IMR-90 (cell line): Measurements from ENCODE around the gene FAM3D. TPM values are rescaled to one million over a fixed set of nuclear protein-coding genes. Genes with fewer than 3 reads are reported as not detected.

ENCODE experiments used
- ATAC-seq: fragments of 200-7000 bp; cut with Tn5 transposase; 2 replicates; pipeline ENCODE4 v1.9.1; 2020; ENCODE audit warnings: low read depth, mild to moderate bottlenecking, moderate library complexity
- BruUV-seq: library from RNA; stranded (reverse); fragments of 400-500 nt; replicated peaks from 2 replicates; lab custom pipeline; 2021; lab: Mats Ljungman, UMichigan
- CTCF ChIA-PET: fragments of 300-600 bp; formaldehyde crosslinking; extraction: SDS; loops from one replicate; lab custom pipeline; 2021; ENCODE audit warnings: antibody characterized with exemption; lab: Yijun Ruan, JAX
- POLR2A ChIA-PET: fragments of 300-600 bp; sonication (Branson Sonifier 250); formaldehyde crosslinking; loops from one replicate; lab custom pipeline; 2022; ENCODE audit warnings: antibody characterized with exemption; ENCODE audit not compliant: unreplicated experiment; lab: Charles Lee
- DNase-seq: peaks from one replicate; pipeline ENCODE4 v3.0.0; 2013
- H2AFZ ChIP-seq: replicated peaks from 2 replicates; pipeline ENCODE3; 2013; ENCODE audit warnings: low read length, mild to moderate bottlenecking; ENCODE audit not compliant: poor library complexity
- H2AK5ac ChIP-seq: 2 replicates; pipeline ENCODE4 v1.6.1; 2013; ENCODE audit warnings: low read depth, low read length, inconsistent platforms
- H2AK9ac ChIP-seq: replicated peaks from 2 replicates; pipeline ENCODE3; 2013; ENCODE audit warnings: mild to moderate bottlenecking, low read depth, low read length, moderate library complexity; ENCODE audit not compliant: poor library complexity
- H2BK120ac ChIP-seq: 2 replicates; pipeline ENCODE4 v1.6.1; 2013; ENCODE audit warnings: low read depth, low read length, inconsistent platforms
- H2BK15ac ChIP-seq: 3 replicates; pipeline ENCODE4 v1.6.1; 2013; ENCODE audit warnings: low read depth, low read length, inconsistent platforms
- H2BK20ac ChIP-seq: 2 replicates; pipeline ENCODE4 v1.6.1; 2013; ENCODE audit warnings: low read depth, mild to moderate bottlenecking, inconsistent platforms, low read length, moderate library complexity
- H2BK5ac ChIP-seq: 2 replicates; pipeline ENCODE4 v1.6.1; 2013; ENCODE audit warnings: mild to moderate bottlenecking, low read depth, low read length, inconsistent platforms; ENCODE audit not compliant: poor library complexity, severe bottlenecking
- H3K14ac ChIP-seq: replicated peaks from 2 replicates; pipeline ENCODE4 v1.6.1; 2013; ENCODE audit warnings: low read depth, low read length, inconsistent platforms
- H3K18ac ChIP-seq: 2 replicates; pipeline ENCODE4 v1.6.1; 2013; ENCODE audit warnings: low read depth, low read length, control low read depth
- H3K23ac ChIP-seq: 2 replicates; pipeline ENCODE4 v1.6.1; 2013; ENCODE audit warnings: low read depth, low read length, inconsistent platforms
- H3K27ac ChIP-seq: 2 replicates; pipeline ENCODE4 v1.5.1; 2013; ENCODE audit warnings: mild to moderate bottlenecking, control low read depth, low read length; ENCODE audit not compliant: insufficient read depth
- H3K27me3 ChIP-seq: 2 replicates; pipeline ENCODE4 v1.6.1; 2013; ENCODE audit warnings: low read length; ENCODE audit not compliant: control insufficient read depth, insufficient read depth
- H3K36me3 ChIP-seq: 2 replicates; pipeline ENCODE4 v1.6.1; 2013; ENCODE audit warnings: low read length, mixed read lengths; ENCODE audit not compliant: control insufficient read depth, insufficient read depth
- H3K4ac ChIP-seq: 2 replicates; pipeline ENCODE4 v1.6.1; 2013; ENCODE audit warnings: low read depth, low read length, inconsistent platforms
- H3K4me1 ChIP-seq: 2 replicates; pipeline ENCODE4 v1.6.1; 2013; ENCODE audit warnings: low read length, mixed read lengths; ENCODE audit not compliant: control insufficient read depth, insufficient read depth
- H3K4me2 ChIP-seq: 2 replicates; pipeline ENCODE4 v1.6.1; 2013; ENCODE audit warnings: low read depth, mild to moderate bottlenecking, control low read depth, low read length, moderate library complexity
- H3K4me3 ChIP-seq: 2 replicates; pipeline ENCODE4 v1.5.1; 2013; ENCODE audit warnings: low read depth, mild to moderate bottlenecking, control low read depth, low read length, moderate library complexity; ENCODE audit not compliant: insufficient read depth
- H3K56ac ChIP-seq: 2 replicates; pipeline ENCODE4 v1.6.1; 2013; ENCODE audit warnings: low read length, inconsistent platforms; ENCODE audit not compliant: insufficient read depth; ENCODE audit errors: extremely low read depth
- H3K79me1 ChIP-seq, 2 experiments: 2 replicates each; pipeline ENCODE4 v1.6.1; 2013; ENCODE audit warnings: low read length in 2 of 2, inconsistent platforms in 1 of 2, low read depth in 1 of 2
- H3K9ac ChIP-seq: 2 replicates; pipeline ENCODE4 v1.6.1; 2013; ENCODE audit warnings: low read depth, low read length, control low read depth
- H3K9me1 ChIP-seq: 2 replicates; pipeline ENCODE4 v1.6.1; 2013; ENCODE audit warnings: low read length, inconsistent platforms; ENCODE audit not compliant: insufficient read depth
- H3K9me3 ChIP-seq: 2 replicates; pipeline ENCODE4 v1.6.1; 2013; ENCODE audit warnings: low read length; ENCODE audit not compliant: control insufficient read depth, insufficient read depth
- H4K20me1 ChIP-seq: 2 replicates; pipeline ENCODE4 v1.6.1; 2013; ENCODE audit warnings: low read length, inconsistent platforms; ENCODE audit not compliant: insufficient read depth
- H4K5ac ChIP-seq: 2 replicates; pipeline ENCODE4 v1.6.1; 2013; ENCODE audit warnings: mild to moderate bottlenecking, low read depth, low read length, control low read depth
- H4K8ac ChIP-seq, 2 experiments: 2 replicates each; pipeline ENCODE4 v1.6.1; 2013; ENCODE audit warnings: low read depth in 2 of 2, low read length in 2 of 2, control low read depth in 1 of 2, inconsistent platforms in 1 of 2
- H4K91ac ChIP-seq: 2 replicates; pipeline ENCODE4 v1.6.1; 2013; ENCODE audit warnings: low read depth, low read length, inconsistent platforms; ENCODE audit not compliant: insufficient read depth
- BHLHE40 ChIP-seq: fragments of 150-350 bp; IDR thresholded peaks from 2 replicates; pipeline ENCODE4 v1.6.1; 2016; ENCODE audit warnings: mild to moderate bottlenecking, low read depth, low read length
- FOS ChIP-seq: fragments of 150-350 bp; IDR thresholded peaks from 2 replicates; pipeline ENCODE4 v1.6.1; 2016; ENCODE audit warnings: low read depth, low read length
- NFE2L2 ChIP-seq: fragments of 150-350 bp; IDR thresholded peaks from 2 replicates; pipeline ENCODE4 v1.6.1; 2016; ENCODE audit warnings: low read depth, mild to moderate bottlenecking, low read length
- POLR2A ChIP-seq: IDR thresholded peaks from 2 replicates; pipeline ENCODE4 v1.6.1; 2012; ENCODE audit warnings: mild to moderate bottlenecking, low read depth, low read length
- RFX5 ChIP-seq: IDR thresholded peaks from 2 replicates; pipeline ENCODE4 v1.8.0; 2012; ENCODE audit warnings: low read depth, mild to moderate bottlenecking, low read length, moderate library complexity
- WGBS, 2 experiments: methylation state at CpG; one replicate each; pipeline versions ENCODE4 v1.1.5 to v1.1.7; 2013; ENCODE audit warnings: missing lambda C conversion rate in 2 of 2; ENCODE audit not compliant: insufficient read length in 1 of 2; ENCODE audit errors: extremely low coverage in 2 of 2; 5-methylcytosine and 5-hydroxymethylcytosine counted together
- dilution Hi-C: fragments of 300-500 bp; cut with HindIII; formaldehyde crosslinking; loops from one replicate; pipeline ENCODE4 v1.14.3; 2018; ENCODE audit warnings: low sequenced_read_pairs; ENCODE audit not compliant: unreplicated experiment
- in situ Hi-C: fragments of 300-500 bp; cut with MboI; formaldehyde crosslinking; loops from 3 replicates; pipeline ENCODE4 v1.14.3; 2019; ENCODE audit warnings: low sequenced_read_pairs, inconsistent platforms, mixed read lengths
- intact Hi-C: fragments of 100-400 bp; cut with micrococcal nuclease; formaldehyde crosslinking; loops from 2 replicates; pipeline ENCODE4 v1.10.0; 2022
- polyA plus RNA-seq, 3 experiments: library from polyadenylated mRNA; depleted of rRNA; stranded (reverse); fragments of >200 nt; gene quantifications; 2 replicates each; pipeline ENCODE4 v1.2.3, GENCODE V29; 2012; ENCODE audit warnings: low replicate concordance in 1 of 3
- total RNA-seq: library from RNA; depleted of rRNA; stranded (reverse); fragments of >200 nt; gene quantifications from 2 replicates; pipeline ENCODE4 v1.2.3, GENCODE V29; 2012
- TF ChIP-seq, protein P1 (sequence below): fragments of 150-350 bp; IDR thresholded peaks from 2 replicates; pipeline ENCODE4 v1.6.1; 2016; ENCODE audit warnings: low read depth, mild to moderate bottlenecking, low read length, moderate library complexity, borderline replicate concordance
- TF ChIP-seq, protein P2 (sequence below): fragments of 150-350 bp; IDR thresholded peaks from 2 replicates; pipeline ENCODE4 v1.6.1; 2017; ENCODE audit warnings: mild to moderate bottlenecking, antibody characterized with exemption, low read length, low read depth

Gene FAM3D
- total and polyA plus RNA-seq, 2 of the 4 experiments (the other 2 are of a cell fraction) = not detected

DNA sequence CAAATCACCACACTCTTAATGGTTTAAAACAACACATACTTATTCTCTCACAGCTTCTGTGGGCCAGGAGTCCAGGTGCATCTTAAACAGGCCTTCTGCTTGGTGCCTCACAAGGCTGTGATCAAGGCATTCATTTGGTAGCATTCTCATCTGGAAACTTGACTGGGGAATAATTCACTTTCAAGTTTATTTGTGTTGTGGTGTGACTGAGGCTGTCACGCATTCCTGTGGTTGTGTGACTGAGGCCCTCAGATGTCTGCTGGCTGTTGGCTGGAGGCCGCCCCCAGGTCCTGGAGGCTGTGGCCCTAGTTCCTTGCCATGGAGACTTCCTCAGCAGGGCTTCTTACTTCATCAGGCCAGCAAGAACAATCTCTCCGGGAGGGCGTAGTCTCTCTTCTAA lies 16.9 kb upstream of the FAM3D start:
- Histone ChIP-seq H3K9ac (no peak overlapping the region), H4K5ac (no peak overlapping the region), H3K4me3 (no peak overlapping the region), H3K14ac (no peak overlapping the region), H2BK20ac (no peak overlapping the region), H2BK5ac (no peak overlapping the region), H3K36me3 (no peaks in the 10 kb centered on the region), H3K18ac (no peak overlapping the region), H3K9me3 (peaks cover 2% of the 10 kb centered on the region), H2AFZ (no peak overlapping the region), H3K27me3 (peaks cover 7% of the 10 kb centered on the region), H2AK5ac (no peak overlapping the region), H2AK9ac (no peak overlapping the region), H2BK120ac (no peak overlapping the region), H3K4ac (no peak overlapping the region), H3K23ac (no peak overlapping the region), H4K20me1 (no peaks in the 10 kb centered on the region; the same call in 1 of the 2 replicates), H3K79me1 (no peaks in the 10 kb centered on the region), H3K27ac (no peak overlapping the region), H3K56ac (no peak overlapping the region), H4K8ac (no peak overlapping the region), H4K91ac (no peak overlapping the region), H2BK15ac (no peak overlapping the region), H3K4me1 (no peaks in the 10 kb centered on the region; the same call in 1 of the 2 replicates), H3K9me1 (peaks cover 3% of the 10 kb centered on the region; the same call in 1 of the 2 replicates), H3K4me2 (no peak overlapping the region)
- no CpG with 5 or more reads among the region's 4 CpGs for WGBS, 2 experiments
- TF ChIP-seq, protein P1, sequence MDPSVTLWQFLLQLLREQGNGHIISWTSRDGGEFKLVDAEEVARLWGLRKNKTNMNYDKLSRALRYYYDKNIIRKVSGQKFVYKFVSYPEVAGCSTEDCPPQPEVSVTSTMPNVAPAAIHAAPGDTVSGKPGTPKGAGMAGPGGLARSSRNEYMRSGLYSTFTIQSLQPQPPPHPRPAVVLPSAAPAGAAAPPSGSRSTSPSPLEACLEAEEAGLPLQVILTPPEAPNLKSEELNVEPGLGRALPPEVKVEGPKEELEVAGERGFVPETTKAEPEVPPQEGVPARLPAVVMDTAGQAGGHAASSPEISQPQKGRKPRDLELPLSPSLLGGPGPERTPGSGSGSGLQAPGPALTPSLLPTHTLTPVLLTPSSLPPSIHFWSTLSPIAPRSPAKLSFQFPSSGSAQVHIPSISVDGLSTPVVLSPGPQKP = no peak
- TF ChIP-seq BHLHE40 = no peak
- TF ChIP-seq NFE2L2 = no peak
- no peak for TF ChIP-seq RFX5
- TF ChIP-seq, protein P2, sequence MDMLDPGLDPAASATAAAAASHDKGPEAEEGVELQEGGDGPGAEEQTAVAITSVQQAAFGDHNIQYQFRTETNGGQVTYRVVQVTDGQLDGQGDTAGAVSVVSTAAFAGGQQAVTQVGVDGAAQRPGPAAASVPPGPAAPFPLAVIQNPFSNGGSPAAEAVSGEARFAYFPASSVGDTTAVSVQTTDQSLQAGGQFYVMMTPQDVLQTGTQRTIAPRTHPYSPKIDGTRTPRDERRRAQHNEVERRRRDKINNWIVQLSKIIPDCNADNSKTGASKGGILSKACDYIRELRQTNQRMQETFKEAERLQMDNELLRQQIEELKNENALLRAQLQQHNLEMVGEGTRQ = no peak
- TF ChIP-seq POLR2A = no peak
- no peak for TF ChIP-seq FOS
- dilution Hi-C loops = no loop called here
- peak; percentile 37; the same call in 1 of the 2 replicates for ATAC-seq
- ChIA-PET CTCF (no interaction called here), POLR2A (no interaction called here)
- in situ Hi-C loops = no loop called here
- no TSS peak for BruUV-seq
- DNase-seq = peak; percentile 61
- intact Hi-C loops = no loop called here
